HepG2 (cell line): ENCODE data around the gene AGBL1. TPM values are rescaled to one million over a fixed set of nuclear protein-coding genes. Genes with fewer than 3 reads are reported as not detected.

Experiments used
- ATAC-seq: fragments of 200-7000 bp; cut with Tn5 transposase; 3 replicates; pipeline ENCODE4 v1.9.1; 2020; ENCODE audit warnings: mild to moderate bottlenecking, moderate library complexity
- BruUV-seq: library from RNA; stranded (reverse); fragments of 400-500 nt; replicated peaks from 2 replicates; lab custom pipeline; 2021; lab: Mats Ljungman, UMichigan
- CTCF ChIA-PET: fragments of 300-600 bp; formaldehyde crosslinking; extraction: SDS; loops from one replicate; lab custom pipeline; 2021; ENCODE audit warnings: low total read pairs, inconsistent platforms, low intra/inter-chr PET ratio; lab: Yijun Ruan, JAX
- POLR2A ChIA-PET: fragments of 350-600 bp; sonication (Branson Sonifier 250); formaldehyde crosslinking; loops from one replicate; lab custom pipeline; 2020; ENCODE audit warnings: antibody characterized with exemption, inconsistent platforms; lab: Yijun Ruan, JAX
- DNase-seq: peaks from one replicate; pipeline ENCODE4 v3.0.0-alpha.2; 2015; ENCODE audit warnings: low spot score
- FAIRE-seq: peaks from 3 replicates; lab custom pipeline; 2011; peaks lifted over from hg19 to GRCh38; lab: Jason Lieb, UNC
- H2AFZ ChIP-seq: one replicate; pipeline ENCODE4 v1.6.1; 2011; ENCODE audit warnings: low read length, inconsistent platforms
- H3K27ac ChIP-seq: fragments of 300-600 bp; 3 replicates; pipeline ENCODE4 v1.8.0; 2011; ENCODE audit warnings: mixed run types, mild to moderate bottlenecking, mixed read lengths, low read length, inconsistent platforms; ENCODE audit not compliant: insufficient read depth; ENCODE audit errors: extremely low read length
- H3K27me3 ChIP-seq, 2 experiments: fragments of 200-600 bp in 1 of 2; 2 replicates in 1 of 2; 3 replicates in 1 of 2; pipeline versions ENCODE4 v1.6.0 to v1.8.0; 2011; ENCODE audit warnings: low read length in 2 of 2, mild to moderate bottlenecking in 2 of 2, moderate library complexity in 2 of 2, inconsistent platforms in 1 of 2; ENCODE audit not compliant: insufficient read depth in 2 of 2, control insufficient read depth in 1 of 2
- H3K36me3 ChIP-seq, 2 experiments: fragments of 200-600 bp in 1 of 2; replicated peaks in 1 of 2; 2 replicates in 1 of 2; 3 replicates in 1 of 2; pipeline versions ENCODE4 v1.5.1 to v1.8.0; 2011; ENCODE audit warnings: low read length in 2 of 2, inconsistent platforms in 1 of 2; ENCODE audit not compliant: insufficient read depth in 2 of 2, control insufficient read depth in 1 of 2
- H3K4me1 ChIP-seq: 2 replicates; pipeline ENCODE4 v1.5.1; 2012; ENCODE audit warnings: low read length, inconsistent platforms; ENCODE audit not compliant: insufficient read depth
- H3K4me2 ChIP-seq: 2 replicates; pipeline ENCODE4 v1.6.0; 2011; ENCODE audit warnings: low read depth, low read length, inconsistent platforms
- H3K4me3 ChIP-seq, 3 experiments: fragments of 200-600 bp in 1 of 3; sonication (generic), shearing (Covaris generic) in 1 of 3; replicated peaks in 1 of 3; 2 replicates each; pipeline ENCODE4 v1.5.1; 2011 to 2016; ENCODE audit warnings: low read length in 3 of 3, inconsistent platforms in 2 of 3, low read depth in 2 of 3, mild to moderate bottlenecking in 2 of 3, control low read depth in 1 of 3, mixed read lengths in 1 of 3; ENCODE audit not compliant: insufficient read depth in 1 of 3
- H3K79me2 ChIP-seq: one replicate; pipeline ENCODE4 v1.6.1; 2011; ENCODE audit warnings: low read length, inconsistent platforms; ENCODE audit not compliant: insufficient read depth
- H3K9ac ChIP-seq: 2 replicates; pipeline ENCODE4 v1.6.0; 2011; ENCODE audit warnings: mild to moderate bottlenecking, low read depth, low read length, inconsistent platforms; ENCODE audit not compliant: insufficient read depth
- H3K9me3 ChIP-seq: 2 replicates; pipeline ENCODE4 v1.5.1; 2012; ENCODE audit warnings: mild to moderate bottlenecking, low read length
- H4K20me1 ChIP-seq: 2 replicates; pipeline ENCODE4 v1.6.0; 2011; ENCODE audit warnings: inconsistent platforms, mild to moderate bottlenecking, low read length, moderate library complexity; ENCODE audit not compliant: insufficient read depth
- DPF2 ChIP-seq: sonication (generic); formaldehyde crosslinking; IDR thresholded peaks from 2 replicates; pipeline ENCODE4 v1.4.0; 2020; ENCODE audit warnings: mild to moderate bottlenecking, low read depth, missing genetic modification reagents, borderline replicate concordance
- HOXD1 ChIP-seq: sonication (generic); formaldehyde crosslinking; IDR thresholded peaks from 2 replicates; pipeline ENCODE4 v1.5.0; 2020; ENCODE audit warnings: missing genetic modification reagents
- KDM5A ChIP-seq: fragments of 200-600 bp; sonication (generic); IDR thresholded peaks from 2 replicates; pipeline ENCODE4 v1.7.0; 2018; ENCODE audit warnings: antibody characterized with exemption, mild to moderate bottlenecking, low read length, borderline replicate concordance
- MTF2 ChIP-seq: sonication (generic); formaldehyde crosslinking; IDR thresholded peaks from 2 replicates; pipeline ENCODE4 v1.5.0; 2020; ENCODE audit warnings: missing genetic modification reagents, borderline replicate concordance
- POGZ ChIP-seq: sonication (generic); formaldehyde crosslinking; IDR thresholded peaks from 2 replicates; pipeline ENCODE4 v1.4.0; 2020; ENCODE audit warnings: mild to moderate bottlenecking, missing genetic modification reagents
- RAD51 ChIP-seq: fragments of 450-650 bp; IDR thresholded peaks from 2 replicates; pipeline ENCODE4 v1.6.1; 2016; ENCODE audit warnings: borderline replicate concordance
- ZMYM3 ChIP-seq: sonication (generic); formaldehyde crosslinking; IDR thresholded peaks from 2 replicates; pipeline ENCODE4 v1.5.1; 2020; ENCODE audit warnings: mild to moderate bottlenecking, missing genetic modification reagents
- ZNF124 ChIP-seq: sonication (generic); formaldehyde crosslinking; IDR thresholded peaks from 2 replicates; pipeline ENCODE4 v1.4.0; 2020; ENCODE audit warnings: missing genetic modification reagents
- ZNF510 ChIP-seq: sonication (generic); formaldehyde crosslinking; IDR thresholded peaks from 2 replicates; pipeline ENCODE4 v1.4.0; 2020; ENCODE audit warnings: low read depth, mild to moderate bottlenecking, missing genetic modification reagents
- ZNF83 ChIP-seq: sonication (generic); formaldehyde crosslinking; IDR thresholded peaks from 2 replicates; pipeline ENCODE4 v1.4.0; 2020; ENCODE audit warnings: missing genetic modification reagents, mild to moderate bottlenecking, borderline replicate concordance
- WGBS: methylation state at CpG from one replicate; pipeline ENCODE4 v1.1.6; 2017; ENCODE audit warnings: low lambda C conversion rate; 5-methylcytosine and 5-hydroxymethylcytosine counted together
- in situ Hi-C: cut with HindIII; loops from 2 replicates; pipeline ENCODE4 v1.10.0; 2017; ENCODE audit warnings: low pct_unique_long_range_greater_than_20kb; ENCODE audit not compliant: extremely low pct_ligation_motif_present
- intact Hi-C: fragments of 100-400 bp; cut with micrococcal nuclease; formaldehyde crosslinking; loops from one replicate; pipeline ENCODE4 v1.10.0; 2022; ENCODE audit not compliant: unreplicated experiment
- polyA plus RNA-seq, 8 experiments: library from polyadenylated mRNA; depleted of rRNA in 3 of 8; stranded (reverse) in 7 of 8; unstranded in 1 of 8; fragments of >200 nt; fragmentation: Illumina TruSeq in 4 of 8; extraction: Trizol in 4 of 8; gene quantifications; 2 replicates each; pipeline versions ENCODE4 v1.2.1 to v1.2.3, GENCODE V29; 2011 to 2016; ENCODE audit warnings: low read depth in 4 of 8, missing spikeins in 1 of 8, mixed read lengths in 1 of 8; ENCODE audit not compliant: insufficient read depth in 1 of 8
- total RNA-seq, 5 experiments: library from RNA; depleted of rRNA; stranded (reverse); fragments of >200 nt; fragmentation: Illumina TruSeq; extraction: Trizol; gene quantifications; 2 replicates each; pipeline ENCODE4 v1.2.3, GENCODE V29; 2016; ENCODE audit warnings: low read depth in 1 of 5
- TF ChIP-seq, protein P1 (sequence below): sonication (generic); formaldehyde crosslinking; IDR thresholded peaks from 2 replicates; pipeline ENCODE4 v1.8.0; 2022; ENCODE audit warnings: mild to moderate bottlenecking, missing genetic modification reagents, moderate library complexity
- TF ChIP-seq, protein P2 (sequence below): sonication (generic); formaldehyde crosslinking; IDR thresholded peaks from 2 replicates; pipeline ENCODE4 v1.4.0; 2020; ENCODE audit warnings: missing genetic modification reagents
- TF ChIP-seq, protein P3 (sequence below): IDR thresholded peaks from 2 replicates; pipeline ENCODE4 v1.6.1; 2012; ENCODE audit warnings: low read length, improper control_type of control experiment
- TF ChIP-seq, protein P4 (sequence below): IDR thresholded peaks from 2 replicates; pipeline ENCODE4 v1.6.1; 2016; ENCODE audit warnings: mild to moderate bottlenecking, missing biosample characterization, missing genetic modification reagents
- TF ChIP-seq, protein P5 (sequence below): sonication (generic); formaldehyde crosslinking; IDR thresholded peaks from 2 replicates; pipeline ENCODE4 v1.4.0; 2020; ENCODE audit warnings: missing genetic modification reagents, low read depth, mild to moderate bottlenecking, borderline replicate concordance

Gene AGBL1
- total and polyA plus RNA-seq, 2 of the 13 experiments (the other 11 are each of a cell fraction or from before 2014, with no cell fraction given), result 0.01 TPM; not detected in 1

DNA sequence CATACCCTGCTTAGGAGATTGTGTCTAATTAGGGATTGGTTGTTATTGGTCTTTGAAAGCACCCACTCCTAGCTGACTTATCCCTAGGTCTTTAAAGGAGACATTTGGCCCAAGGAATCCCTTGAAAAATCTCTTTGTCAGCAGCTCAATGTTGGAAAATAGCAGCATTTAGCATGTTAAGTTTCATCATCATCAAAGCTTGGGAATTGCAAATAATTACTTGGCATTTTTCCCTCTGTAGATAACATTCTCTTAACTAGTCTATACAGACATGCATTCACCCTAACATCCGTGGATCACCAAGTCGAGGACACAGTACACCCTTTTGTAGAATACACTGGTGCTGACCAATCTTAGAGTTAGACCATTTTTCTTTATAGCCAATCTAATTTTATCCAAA, 332.2 kb downstream of the AGBL1 start (continued):
- TF ChIP-seq, protein P1, sequence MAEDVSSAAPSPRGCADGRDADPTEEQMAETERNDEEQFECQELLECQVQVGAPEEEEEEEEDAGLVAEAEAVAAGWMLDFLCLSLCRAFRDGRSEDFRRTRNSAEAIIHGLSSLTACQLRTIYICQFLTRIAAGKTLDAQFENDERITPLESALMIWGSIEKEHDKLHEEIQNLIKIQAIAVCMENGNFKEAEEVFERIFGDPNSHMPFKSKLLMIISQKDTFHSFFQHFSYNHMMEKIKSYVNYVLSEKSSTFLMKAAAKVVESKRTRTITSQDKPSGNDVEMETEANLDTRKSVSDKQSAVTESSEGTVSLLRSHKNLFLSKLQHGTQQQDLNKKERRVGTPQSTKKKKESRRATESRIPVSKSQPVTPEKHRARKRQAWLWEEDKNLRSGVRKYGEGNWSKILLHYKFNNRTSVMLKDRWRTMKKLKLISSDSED, result no peak
- TF ChIP-seq ZNF124 (CRISPR knock-in tag), result no peak
- TF ChIP-seq DPF2 (CRISPR knock-in tag), result no peak
- TF ChIP-seq HOXD1 (CRISPR knock-in tag), result no peak
- TF ChIP-seq, all 625 proteins: peak for 0

DNA sequence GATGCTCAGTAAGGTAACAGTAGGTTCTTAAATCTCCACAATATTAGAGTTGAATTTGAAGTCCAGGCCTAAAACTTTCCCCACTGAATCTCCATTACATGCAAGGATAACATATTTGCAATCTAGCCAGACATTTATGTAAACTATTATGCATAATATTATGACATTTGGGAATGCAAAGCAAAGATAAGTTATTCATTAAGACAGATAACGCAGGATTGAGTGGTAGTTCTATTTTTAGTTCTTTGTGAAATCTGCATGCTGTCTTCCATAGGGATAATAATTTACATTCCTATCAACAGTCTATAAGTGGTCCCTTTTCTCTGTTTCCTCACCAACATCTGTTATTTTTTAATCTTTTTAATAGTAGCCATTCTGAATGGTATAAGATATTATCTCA, 333.5 kb downstream of the AGBL1 start:
- no peak overlapping the region for H3K4me2 ChIP-seq
- ChIA-PET CTCF (no interaction called here), POLR2A (no interaction called here)
- DNase-seq (no peak), FAIRE-seq (no peak), ATAC-seq (no peak)
- no peaks in the 10 kb centered on the region for H3K4me1 ChIP-seq
- WGBS, result 0% methylated on average over 1 of the region's 1 CpG
- no peak overlapping the region for H3K27ac ChIP-seq
- no peak overlapping the region for H3K9ac ChIP-seq
- intact Hi-C loops (no loop called here), in situ Hi-C loops (no loop called here)
- no peaks in the 10 kb centered on the region for H3K79me2 ChIP-seq
- no TSS peak for BruUV-seq
- no peaks in the 10 kb centered on the region for H3K36me3 ChIP-seq
- H3K27me3 ChIP-seq, result no peaks in the 10 kb centered on the region
- H3K9me3 ChIP-seq, result peaks cover 79% of the 10 kb centered on the region
- H2AFZ ChIP-seq, result no peak overlapping the region
- H3K4me3 ChIP-seq, result no peak overlapping the region
- no peaks in the 10 kb centered on the region for H4K20me1 ChIP-seq
- TF ChIP-seq MTF2 (no peak), ZNF83 (CRISPR knock-in tag) (no peak), RAD51 (no peak), ZNF510 (no peak), ZMYM3 (CRISPR knock-in tag) (no peak), KDM5A (no peak), POGZ (CRISPR knock-in tag) (no peak)
- TF ChIP-seq, protein P2, sequence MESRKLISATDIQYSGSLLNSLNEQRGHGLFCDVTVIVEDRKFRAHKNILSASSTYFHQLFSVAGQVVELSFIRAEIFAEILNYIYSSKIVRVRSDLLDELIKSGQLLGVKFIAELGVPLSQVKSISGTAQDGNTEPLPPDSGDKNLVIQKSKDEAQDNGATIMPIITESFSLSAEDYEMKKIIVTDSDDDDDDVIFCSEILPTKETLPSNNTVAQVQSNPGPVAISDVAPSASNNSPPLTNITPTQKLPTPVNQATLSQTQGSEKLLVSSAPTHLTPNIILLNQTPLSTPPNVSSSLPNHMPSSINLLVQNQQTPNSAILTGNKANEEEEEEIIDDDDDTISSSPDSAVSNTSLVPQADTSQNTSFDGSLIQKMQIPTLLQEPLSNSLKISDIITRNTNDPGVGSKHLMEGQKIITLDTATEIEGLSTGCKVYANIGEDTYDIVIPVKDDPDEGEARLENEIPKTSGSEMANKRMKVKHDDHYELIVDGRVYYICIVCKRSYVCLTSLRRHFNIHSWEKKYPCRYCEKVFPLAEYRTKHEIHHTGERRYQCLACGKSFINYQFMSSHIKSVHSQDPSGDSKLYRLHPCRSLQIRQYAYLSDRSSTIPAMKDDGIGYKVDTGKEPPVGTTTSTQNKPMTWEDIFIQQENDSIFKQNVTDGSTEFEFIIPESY (CRISPR knock-in tag), result no peak
- TF ChIP-seq, protein P3, sequence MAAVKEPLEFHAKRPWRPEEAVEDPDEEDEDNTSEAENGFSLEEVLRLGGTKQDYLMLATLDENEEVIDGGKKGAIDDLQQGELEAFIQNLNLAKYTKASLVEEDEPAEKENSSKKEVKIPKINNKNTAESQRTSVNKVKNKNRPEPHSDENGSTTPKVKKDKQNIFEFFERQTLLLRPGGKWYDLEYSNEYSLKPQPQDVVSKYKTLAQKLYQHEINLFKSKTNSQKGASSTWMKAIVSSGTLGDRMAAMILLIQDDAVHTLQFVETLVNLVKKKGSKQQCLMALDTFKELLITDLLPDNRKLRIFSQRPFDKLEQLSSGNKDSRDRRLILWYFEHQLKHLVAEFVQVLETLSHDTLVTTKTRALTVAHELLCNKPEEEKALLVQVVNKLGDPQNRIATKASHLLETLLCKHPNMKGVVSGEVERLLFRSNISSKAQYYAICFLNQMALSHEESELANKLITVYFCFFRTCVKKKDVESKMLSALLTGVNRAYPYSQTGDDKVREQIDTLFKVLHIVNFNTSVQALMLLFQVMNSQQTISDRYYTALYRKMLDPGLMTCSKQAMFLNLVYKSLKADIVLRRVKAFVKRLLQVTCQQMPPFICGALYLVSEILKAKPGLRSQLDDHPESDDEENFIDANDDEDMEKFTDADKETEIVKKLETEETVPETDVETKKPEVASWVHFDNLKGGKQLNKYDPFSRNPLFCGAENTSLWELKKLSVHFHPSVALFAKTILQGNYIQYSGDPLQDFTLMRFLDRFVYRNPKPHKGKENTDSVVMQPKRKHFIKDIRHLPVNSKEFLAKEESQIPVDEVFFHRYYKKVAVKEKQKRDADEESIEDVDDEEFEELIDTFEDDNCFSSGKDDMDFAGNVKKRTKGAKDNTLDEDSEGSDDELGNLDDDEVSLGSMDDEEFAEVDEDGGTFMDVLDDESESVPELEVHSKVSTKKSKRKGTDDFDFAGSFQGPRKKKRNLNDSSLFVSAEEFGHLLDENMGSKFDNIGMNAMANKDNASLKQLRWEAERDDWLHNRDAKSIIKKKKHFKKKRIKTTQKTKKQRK, result no peak
- TF ChIP-seq, protein P4, sequence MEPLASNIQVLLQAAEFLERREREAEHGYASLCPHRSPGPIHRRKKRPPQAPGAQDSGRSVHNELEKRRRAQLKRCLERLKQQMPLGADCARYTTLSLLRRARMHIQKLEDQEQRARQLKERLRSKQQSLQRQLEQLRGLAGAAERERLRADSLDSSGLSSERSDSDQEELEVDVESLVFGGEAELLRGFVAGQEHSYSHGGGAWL (CRISPR knock-in tag), result no peak
- TF ChIP-seq, protein P5, sequence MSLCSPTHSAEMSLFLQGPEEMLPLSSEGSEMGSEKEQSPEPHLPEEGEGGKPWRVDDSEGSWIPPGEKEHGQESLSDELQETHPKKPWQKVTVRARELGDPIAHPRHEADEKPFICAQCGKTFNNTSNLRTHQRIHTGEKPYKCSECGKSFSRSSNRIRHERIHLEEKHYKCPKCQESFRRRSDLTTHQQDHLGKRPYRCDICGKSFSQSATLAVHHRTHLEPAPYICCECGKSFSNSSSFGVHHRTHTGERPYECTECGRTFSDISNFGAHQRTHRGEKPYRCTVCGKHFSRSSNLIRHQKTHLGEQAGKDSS (CRISPR knock-in tag), result no peak
